HG03066 (cell line): ENCODE measurements around the gene C6orf120.

Experiments used
- ATAC-seq: cut with Tn5 transposase; IDR thresholded peaks from one replicate; pipeline ENCODE4 v1.9.1; 2021; ENCODE audit warnings: low read depth; ENCODE audit not compliant: unreplicated experiment

Gene C6orf120

DNA sequence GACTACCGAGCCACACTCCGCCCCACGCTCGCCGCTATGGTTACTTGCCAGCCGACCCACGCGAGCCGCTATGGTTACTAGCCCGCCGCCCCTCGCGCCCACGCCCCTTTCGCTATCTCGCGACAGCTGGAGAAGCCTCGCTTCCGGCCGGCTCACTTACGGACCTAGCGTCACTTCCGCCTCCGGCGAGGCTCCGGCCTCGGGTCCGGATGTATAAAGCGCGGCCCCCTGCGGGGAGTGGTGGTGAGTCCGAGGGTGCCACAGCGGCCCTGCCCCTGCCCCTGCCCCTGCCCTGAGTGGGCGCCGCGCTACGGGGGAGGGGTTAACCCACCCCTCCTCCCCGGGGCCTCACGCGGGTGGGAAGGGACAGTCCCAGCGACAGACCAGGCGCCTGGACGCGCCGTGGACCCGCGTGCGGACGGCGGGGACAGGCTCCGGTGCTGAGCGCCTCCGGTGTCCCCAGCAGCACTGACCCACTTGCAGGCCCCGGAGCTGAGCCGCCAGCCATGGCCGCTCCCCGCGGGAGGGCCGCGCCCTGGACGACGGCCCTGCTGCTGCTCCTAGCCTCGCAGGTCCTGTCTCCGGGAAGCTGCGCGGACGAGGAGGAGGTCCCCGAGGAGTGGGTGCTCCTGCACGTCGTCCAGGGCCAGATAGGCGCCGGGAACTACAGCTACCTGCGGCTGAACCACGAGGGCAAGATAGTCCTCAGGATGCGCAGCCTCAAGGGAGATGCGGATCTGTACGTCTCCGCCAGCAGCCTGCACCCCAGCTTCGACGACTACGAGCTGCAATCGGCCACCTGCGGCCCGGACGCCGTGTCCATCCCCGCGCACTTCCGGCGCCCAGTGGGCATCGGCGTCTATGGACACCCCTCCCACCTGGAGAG is at the start of gene C6orf120, which contains the start of gene WDR27:
C6orf120 (plus strand) TSS at position 173 of the 886 bp plus-strand sequence; CDS start at position 507, 334 bp downstream.
WDR27 (minus strand) TSS at position 76 of the 886 bp plus-strand sequence. CDS start 13,024 bp downstream, outside the sequence.
- ATAC-seq = peak; percentile 92

DNA sequence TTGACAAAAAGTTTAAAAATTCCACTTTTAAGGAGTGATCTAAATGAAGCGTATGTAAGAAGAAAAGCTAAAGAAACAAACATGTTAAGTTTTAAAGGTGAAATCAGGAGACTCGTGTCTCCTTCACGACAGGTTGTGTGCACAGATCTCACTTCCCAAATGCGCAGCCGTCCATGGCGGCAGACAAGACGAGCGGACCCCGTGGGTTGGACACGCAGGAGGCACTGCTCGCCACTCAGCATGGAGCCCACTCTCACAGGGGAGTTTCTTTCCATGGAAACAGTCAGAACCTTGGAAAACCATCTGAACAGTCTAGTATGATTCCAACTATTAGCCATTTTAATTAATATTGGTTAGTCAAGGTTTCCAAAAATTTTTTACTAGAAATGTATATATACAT is 49.0 kb upstream of the C6orf120 start:
- no peak for ATAC-seq

DNA sequence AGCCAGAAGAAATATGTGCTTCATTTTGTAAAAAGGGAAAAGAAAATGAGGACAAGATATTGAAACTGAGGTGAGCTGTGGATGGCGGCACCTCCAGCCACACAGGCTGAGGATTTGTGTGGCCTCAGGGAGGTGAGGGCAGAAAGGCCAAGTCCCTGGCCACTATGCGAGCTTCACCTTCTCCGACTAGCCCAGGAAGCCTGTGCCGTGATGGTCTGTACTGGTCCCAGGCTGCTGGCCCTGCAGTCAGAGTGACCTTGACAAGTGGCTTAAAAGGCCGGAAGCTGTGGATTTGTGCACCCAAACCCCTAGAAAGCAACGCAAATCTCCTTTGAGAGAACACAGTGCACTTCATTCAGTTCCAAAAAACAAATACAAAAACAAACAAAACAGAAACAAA is 48.2 kb upstream of the C6orf120 start:
- no peak for ATAC-seq

DNA sequence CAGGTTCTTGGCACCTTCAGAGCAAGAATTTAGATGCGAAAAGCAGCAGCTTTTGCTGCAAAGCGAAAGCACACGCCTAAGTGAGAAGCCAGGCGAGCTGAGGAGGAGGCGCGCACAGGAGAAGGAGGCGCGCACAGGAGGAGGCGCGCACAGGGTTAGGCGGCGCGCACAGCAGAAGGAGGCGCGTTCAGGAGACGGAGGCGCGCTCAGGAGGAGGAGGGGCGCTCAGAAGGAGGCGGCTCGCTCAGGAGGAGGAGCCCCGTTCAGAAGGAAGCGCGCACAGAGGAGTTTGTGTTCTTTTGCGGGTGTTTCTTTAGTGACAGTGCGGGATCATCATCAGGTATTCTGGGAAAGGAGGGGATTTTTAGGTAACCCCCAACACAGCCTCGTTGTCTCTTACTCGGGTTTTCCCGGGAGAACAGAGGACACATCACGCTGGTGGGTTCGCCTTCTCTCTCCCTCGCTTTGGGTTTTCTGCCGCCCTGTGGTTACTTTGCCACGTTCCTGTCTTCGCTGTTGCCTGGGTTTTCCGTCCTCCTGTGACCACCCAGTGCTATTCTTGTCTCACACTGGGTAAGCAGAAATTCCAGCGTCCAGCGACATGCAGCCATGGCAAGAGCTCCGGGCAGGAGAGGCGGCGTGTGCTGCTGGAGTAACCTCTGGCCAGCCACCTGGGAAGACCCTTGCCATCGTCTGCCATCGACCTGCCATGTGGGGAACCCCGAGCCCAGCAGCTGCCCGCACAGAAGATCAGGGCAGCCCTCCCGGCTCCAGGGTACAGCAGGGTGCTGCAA is 47.1 kb upstream of the C6orf120 start:
- ATAC-seq = peak; percentile 92

GRCh38 chr6:169656546-169657283 is 45.2 kb upstream of the C6orf120 start:
- no peak for ATAC-seq

DNA sequence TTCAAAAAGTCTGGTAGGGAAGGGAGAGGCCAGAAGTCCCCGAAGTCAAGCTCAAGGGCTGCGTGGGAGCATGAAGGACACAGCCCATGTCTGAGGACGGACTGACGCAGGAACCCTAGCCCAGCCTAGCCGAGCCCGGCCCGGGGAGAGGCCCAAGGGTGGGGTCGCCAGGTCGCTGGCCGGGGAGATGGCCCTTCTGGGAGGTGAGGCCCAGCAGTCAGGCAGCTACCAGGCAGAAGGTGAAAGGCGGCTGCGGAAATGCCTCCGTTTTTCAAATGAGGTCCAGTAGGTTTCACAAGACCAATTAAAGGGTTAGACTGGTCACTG is 44.7 kb upstream of the C6orf120 start:
- ATAC-seq = no peak

- ATAC-seq = no peak
Observed at GRCh38 chr6:169659820-169660610, 41.9 kb upstream of the C6orf120 start.

DNA sequence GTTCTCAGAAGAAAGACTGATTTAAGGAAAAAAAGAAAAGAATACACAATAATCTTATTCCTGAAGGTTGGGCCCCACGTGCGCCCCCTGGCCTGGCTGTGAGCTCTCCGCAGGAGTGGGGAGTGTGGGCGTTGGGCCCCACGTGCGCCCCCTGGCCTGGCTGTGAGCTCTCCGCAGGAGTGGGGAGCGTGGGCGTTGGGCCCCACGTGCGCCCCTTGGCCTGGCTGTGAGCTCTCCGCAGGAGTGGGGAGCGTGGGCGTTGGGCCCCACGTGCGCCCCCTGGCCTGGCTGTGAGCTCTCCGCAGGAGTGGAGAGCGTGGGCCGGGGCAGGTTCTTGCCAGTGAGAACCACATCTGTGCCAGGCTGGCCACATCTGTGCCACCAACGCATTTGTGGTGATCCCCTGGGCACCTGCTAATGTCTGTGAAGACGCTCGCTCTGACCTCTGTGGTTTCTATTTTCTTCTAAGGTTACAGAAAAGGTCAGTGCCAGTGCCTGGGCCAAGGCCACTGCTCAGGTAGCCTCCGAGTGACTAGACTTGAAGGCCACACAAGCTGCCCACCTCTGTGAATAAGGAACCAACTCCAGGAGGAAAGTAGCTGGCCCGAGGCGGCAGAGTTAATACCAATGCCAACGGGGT is 41.1 kb upstream of the C6orf120 start:
- no peak for ATAC-seq

GRCh38 chr6:169661391-169661756 is 40.6 kb upstream of the C6orf120 start:
- no peak for ATAC-seq

- no peak for ATAC-seq
Observed at GRCh38 chr6:169663468-169663867, 38.5 kb upstream of the C6orf120 start.

GRCh38 chr6:169664227-169664626 is 37.7 kb upstream of the C6orf120 start:
- no peak for ATAC-seq

DNA sequence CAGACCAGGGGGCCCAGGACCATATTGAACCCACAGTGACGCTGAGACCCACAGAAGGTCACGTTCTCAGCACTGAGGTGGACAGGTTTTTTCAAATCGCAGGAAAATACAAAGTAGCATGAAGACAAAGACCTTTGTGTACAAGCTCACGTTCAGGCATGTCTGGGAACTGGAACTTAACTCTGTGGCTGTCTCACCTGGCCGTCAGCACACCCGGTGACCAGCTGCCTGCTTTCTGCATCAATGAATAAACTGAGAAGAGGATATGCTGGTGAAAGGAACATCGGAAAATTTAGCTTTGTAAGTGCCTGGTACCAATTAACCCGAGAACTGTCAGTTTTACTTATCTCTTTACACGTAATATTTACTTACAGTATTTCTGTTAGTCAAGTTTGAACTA is 36.6 kb upstream of the C6orf120 start:
- no peak for ATAC-seq

DNA sequence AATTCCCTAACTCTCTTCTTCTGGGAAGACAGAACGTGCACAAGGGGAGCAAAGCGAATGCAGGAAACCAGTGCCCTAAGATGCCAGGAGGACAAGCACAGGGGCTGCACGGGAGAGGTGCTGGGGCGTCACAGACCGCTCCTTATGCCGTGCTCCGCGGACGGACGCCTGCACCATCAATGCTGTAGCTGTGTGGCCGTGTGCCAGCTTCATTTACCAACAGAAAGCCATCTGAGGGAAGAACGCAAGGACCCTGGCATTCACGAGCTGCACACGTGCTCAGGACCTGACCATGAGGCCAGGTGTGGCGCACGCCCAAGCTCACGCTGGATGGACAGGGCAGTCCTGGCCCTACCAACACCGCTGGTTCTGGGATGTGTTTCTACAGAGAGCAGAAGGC is 35.5 kb upstream of the C6orf120 start:
- no peak for ATAC-seq

DNA sequence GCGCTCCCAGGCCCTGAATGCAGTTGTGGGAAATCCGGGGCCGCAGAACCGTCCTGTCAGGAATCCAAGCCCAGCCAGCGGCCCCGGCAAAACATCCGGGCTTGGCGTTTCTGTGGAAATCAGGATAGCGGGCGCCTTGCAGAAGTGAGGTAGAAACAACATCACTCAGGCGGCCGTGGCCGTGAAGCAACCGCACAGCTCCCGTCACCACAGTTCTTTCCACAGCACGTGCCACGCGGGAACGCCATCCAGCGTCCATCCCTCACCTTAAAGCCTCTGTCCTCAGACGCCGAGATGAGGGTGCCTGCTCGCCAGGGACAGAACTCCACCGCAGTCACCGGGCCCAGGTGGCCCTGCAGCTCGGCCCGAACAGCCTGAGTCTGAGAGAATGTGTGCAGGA is 34.2 kb upstream of the C6orf120 start:
- no peak for ATAC-seq

GRCh38 chr6:169668203-169668847 is 33.6 kb upstream of the C6orf120 start:
- ATAC-seq = no peak

- no peak for ATAC-seq
Observed at GRCh38 chr6:169669147-169669546, 32.8 kb upstream of the C6orf120 start.

DNA sequence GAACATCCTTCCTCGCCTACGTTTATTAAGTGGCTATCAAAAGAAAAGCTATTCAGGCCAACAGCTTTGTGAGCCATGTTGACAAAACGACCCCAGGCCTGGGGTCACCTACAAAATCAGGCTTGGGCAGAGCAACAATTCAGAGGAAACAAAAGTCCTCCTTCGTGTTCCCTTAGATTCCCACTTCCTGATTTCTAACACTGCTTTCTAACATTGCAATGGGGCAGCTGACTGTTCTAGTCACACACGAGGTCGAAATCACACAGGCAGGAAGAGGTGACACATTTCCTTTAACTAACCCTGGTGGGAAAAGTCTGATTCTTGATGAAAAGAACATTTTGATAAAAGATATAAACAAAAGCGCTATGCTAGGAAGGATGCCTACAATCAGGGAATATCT is 32.0 kb upstream of the C6orf120 start:
- ATAC-seq = no peak

- no peak for ATAC-seq
Observed at GRCh38 chr6:169671563-169671962, 30.4 kb upstream of the C6orf120 start.

DNA sequence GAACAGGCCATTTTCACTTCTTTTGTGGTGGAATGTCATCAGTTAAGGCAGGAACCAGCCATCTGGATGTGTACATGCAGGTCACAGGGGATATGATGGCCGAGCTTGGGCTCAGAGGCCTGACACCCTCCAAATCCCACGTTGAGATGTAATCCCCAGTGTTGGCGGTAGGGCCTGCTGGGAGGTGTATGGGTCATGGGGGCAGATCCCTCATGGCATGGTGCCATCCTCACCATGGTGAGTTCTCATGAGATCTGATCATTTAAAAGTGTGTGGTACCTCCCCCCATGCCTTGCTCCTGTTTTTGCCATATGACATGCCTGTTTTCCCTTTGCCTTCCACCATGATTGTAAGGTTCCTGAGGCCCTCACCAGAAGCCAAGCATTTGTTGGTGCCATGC is 26.9 kb upstream of the C6orf120 start:
- no peak for ATAC-seq
